H1 (cell line): ENCODE data around the gene ADAMTS8. TPM values are rescaled to one million over a fixed set of nuclear protein-coding genes. Genes with fewer than 3 reads are reported as not detected.

Source experiments
- CTCF ChIA-PET: fragments of 300-600 bp; sonication (Branson Sonifier 250); formaldehyde crosslinking; loops from one replicate; lab custom pipeline; 2021; ENCODE audit not compliant: partially characterized antibody; lab: Charles Lee
- POLR2A ChIA-PET: fragments of 300-600 bp; sonication (Branson Sonifier 250); formaldehyde crosslinking; loops from one replicate; lab custom pipeline; 2021; ENCODE audit warnings: inconsistent platforms; ENCODE audit not compliant: partially characterized antibody; lab: Charles Lee
- DNase-seq, 2 experiments: peaks; one replicate each; pipeline versions ENCODE4 v3.0.0 to v3.0.0-alpha.2; 2010 to 2022; ENCODE audit warnings: low spot score in 2 of 2, low read depth in 1 of 2, mixed read lengths in 1 of 2
- FAIRE-seq: peaks from 2 replicates; lab custom pipeline; 2011; peaks lifted over from hg19 to GRCh38; lab: Jason Lieb, UNC
- H2AFZ ChIP-seq: 2 replicates; pipeline ENCODE4 v1.8.1; 2012; ENCODE audit warnings: low read length, inconsistent platforms
- H2AK5ac ChIP-seq: 2 replicates; pipeline ENCODE4 v1.6.1; 2013; ENCODE audit warnings: low read depth, low read length
- H2BK120ac ChIP-seq: replicated peaks from 2 replicates; pipeline ENCODE3; 2013; ENCODE audit warnings: low read depth, low read length, inconsistent platforms
- H2BK12ac ChIP-seq: 2 replicates; pipeline ENCODE4 v1.6.1; 2013; ENCODE audit warnings: low read depth, low read length
- H2BK15ac ChIP-seq: 2 replicates; pipeline ENCODE4 v1.6.1; 2013; ENCODE audit warnings: low read length
- H2BK20ac ChIP-seq: 2 replicates; pipeline ENCODE4 v1.6.1; 2013; ENCODE audit warnings: low read length
- H2BK5ac ChIP-seq: 2 replicates; pipeline ENCODE4 v1.6.1; 2013; ENCODE audit warnings: low read depth, low read length
- H3K14ac ChIP-seq: 2 replicates; pipeline ENCODE4 v1.6.1; 2013; ENCODE audit warnings: inconsistent platforms; ENCODE audit not compliant: insufficient read length
- H3K18ac ChIP-seq: 2 replicates; pipeline ENCODE4 v1.6.1; 2013; ENCODE audit warnings: low read length; ENCODE audit errors: extremely low read depth
- H3K23ac ChIP-seq: 2 replicates; pipeline ENCODE4 v1.6.1; 2013; ENCODE audit warnings: inconsistent platforms; ENCODE audit not compliant: insufficient read length
- H3K23me2 ChIP-seq: 2 replicates; pipeline ENCODE4 v1.6.1; 2013; ENCODE audit warnings: low read depth, low read length
- H3K27ac ChIP-seq: 2 replicates; pipeline ENCODE4 v1.6.1; 2011; ENCODE audit warnings: low read depth, low read length, inconsistent platforms
- H3K27me3 ChIP-seq, 4 experiments: replicated peaks in 1 of 4; 1 replicate in 1 of 4; 2 replicates in 3 of 4; pipeline versions ENCODE4 v1.6.1 to v1.8.1; 2011 to 2013; ENCODE audit warnings: low read length in 3 of 4, mild to moderate bottlenecking in 3 of 4, inconsistent platforms in 2 of 4, mixed read lengths in 2 of 4, moderate library complexity in 1 of 4; ENCODE audit not compliant: control insufficient read depth in 3 of 4, insufficient read depth in 3 of 4; ENCODE audit errors: extremely low read depth in 1 of 4
- H3K36me3 ChIP-seq, 4 experiments: 2 replicates each; pipeline versions ENCODE4 v1.6.1 to v1.8.1; 2011 to 2013; ENCODE audit warnings: mild to moderate bottlenecking in 4 of 4, low read length in 3 of 4, moderate library complexity in 2 of 4, control low read depth in 1 of 4, inconsistent platforms in 1 of 4; ENCODE audit not compliant: insufficient read depth in 4 of 4, control insufficient read depth in 2 of 4
- H3K4ac ChIP-seq: replicated peaks from 2 replicates; pipeline ENCODE3; 2013; ENCODE audit warnings: low read length, low read depth, mixed read lengths, inconsistent platforms; ENCODE audit not compliant: insufficient read length
- H3K4me1 ChIP-seq, 4 experiments: replicated peaks in 1 of 4; 1 replicate in 1 of 4; 2 replicates in 3 of 4; pipeline versions ENCODE4 v1.6.1 to v1.8.1; 2011 to 2013; ENCODE audit warnings: low read length in 3 of 4, inconsistent platforms in 2 of 4, mixed read lengths in 1 of 4; ENCODE audit not compliant: insufficient read depth in 4 of 4, control insufficient read depth in 3 of 4
- H3K4me2 ChIP-seq, 2 experiments: 2 replicates each; pipeline versions ENCODE4 v1.6.1 to v1.8.1; 2011 to 2013; ENCODE audit warnings: low read depth in 2 of 2, low read length in 2 of 2, control low read depth in 1 of 2, inconsistent platforms in 1 of 2, mild to moderate bottlenecking in 1 of 2; ENCODE audit not compliant: insufficient read depth in 1 of 2
- H3K4me3 ChIP-seq, 4 experiments: fragments of 200-600, 300-600 bp in 1 of 4; sonication (generic), shearing (Covaris generic), sonication (Bioruptor Twin) in 1 of 4; 2 replicates each; pipeline versions ENCODE4 v1.5.1 to v1.8.1; 2011 to 2016; ENCODE audit warnings: low read length in 4 of 4, low read depth in 3 of 4, control low read depth in 2 of 4, inconsistent platforms in 2 of 4, mild to moderate bottlenecking in 2 of 4, mixed read lengths in 1 of 4, moderate library complexity in 1 of 4; ENCODE audit not compliant: insufficient read depth in 2 of 4; ENCODE audit errors: extremely low read depth in 1 of 4
- H3K56ac ChIP-seq: replicated peaks from 2 replicates; pipeline ENCODE3; 2013; ENCODE audit warnings: low read depth, mild to moderate bottlenecking, mixed read lengths, low read length, inconsistent platforms; ENCODE audit not compliant: insufficient read length
- H3K79me1 ChIP-seq: 2 replicates; pipeline ENCODE4 v1.6.1; 2013; ENCODE audit warnings: low read depth, low read length, control low read depth
- H3K79me2 ChIP-seq, 2 experiments: 2 replicates each; pipeline versions ENCODE4 v1.6.1 to v1.8.1; 2012 to 2013; ENCODE audit warnings: low read length in 2 of 2, mild to moderate bottlenecking in 2 of 2, inconsistent platforms in 1 of 2; ENCODE audit not compliant: insufficient read depth in 2 of 2, control insufficient read depth in 1 of 2
- H3K9ac ChIP-seq, 4 experiments: replicated peaks in 1 of 4; 1 replicate in 1 of 4; 2 replicates in 3 of 4; pipeline versions ENCODE4 v1.6.1 to v1.8.1; 2011 to 2013; ENCODE audit warnings: low read depth in 3 of 4, low read length in 3 of 4, control low read depth in 2 of 4, mild to moderate bottlenecking in 2 of 4, moderate library complexity in 2 of 4, inconsistent platforms in 1 of 4; ENCODE audit errors: extremely low read depth in 1 of 4
- H3K9me3 ChIP-seq, 2 experiments: 2 replicates each; pipeline versions ENCODE4 v1.6.1 to v1.8.1; 2012 to 2013; ENCODE audit warnings: mild to moderate bottlenecking in 2 of 2, moderate library complexity in 2 of 2, control low read depth in 1 of 2, inconsistent platforms in 1 of 2, low read depth in 1 of 2, low read length in 1 of 2, mixed read lengths in 1 of 2; ENCODE audit not compliant: insufficient read depth in 2 of 2
- H4K20me1 ChIP-seq, 2 experiments: replicated peaks in 1 of 2; 2 replicates each; pipeline versions ENCODE3 to v1.8.1; 2011 to 2013; ENCODE audit warnings: inconsistent platforms in 2 of 2, low read length in 2 of 2, mild to moderate bottlenecking in 1 of 2; ENCODE audit not compliant: insufficient read depth in 2 of 2, control insufficient read depth in 1 of 2
- H4K5ac ChIP-seq: 2 replicates; pipeline ENCODE4 v1.6.1; 2013; ENCODE audit warnings: low read length, low read depth, mixed read lengths, inconsistent platforms; ENCODE audit not compliant: insufficient read length
- H4K8ac ChIP-seq: 2 replicates; pipeline ENCODE4 v1.8.0; 2013; ENCODE audit warnings: mild to moderate bottlenecking, moderate library complexity, low read length, inconsistent platforms; ENCODE audit not compliant: insufficient read depth; ENCODE audit errors: extremely low read depth
- H4K91ac ChIP-seq: replicated peaks from 2 replicates; pipeline ENCODE3; 2013; ENCODE audit warnings: low read length, mixed read lengths, inconsistent platforms; ENCODE audit not compliant: insufficient read length
- SIX5 ChIP-seq: IDR thresholded peaks from 2 replicates; pipeline ENCODE4 v1.6.1; 2011; ENCODE audit warnings: mild to moderate bottlenecking, low read depth, low read length
- TAF7 ChIP-seq: optimal IDR thresholded peaks from 2 replicates; pipeline ENCODE3; 2011; ENCODE audit warnings: low read depth, mild to moderate bottlenecking, inconsistent platforms, low read length, moderate library complexity, borderline replicate concordance
- WGBS, 2 experiments: shearing (Covaris generic) in 1 of 2; methylation state at CpG; one replicate each; pipeline versions ENCODE4 v1.1.6 to v1.1.7; 2013 to 2015; ENCODE audit warnings: low lambda C conversion rate in 2 of 2, mixed read lengths in 2 of 2, inconsistent platforms in 1 of 2, low coverage in 1 of 2, missing lambda C conversion rate in 1 of 2; ENCODE audit not compliant: insufficient replicate concordance in 2 of 2, insufficient coverage in 1 of 2, insufficient read length in 1 of 2; ENCODE audit errors: extremely low coverage in 1 of 2, missing lambda C conversion rate in 1 of 2; 5-methylcytosine and 5-hydroxymethylcytosine counted together
- polyA plus RNA-seq, 7 experiments: library from polyadenylated mRNA; depleted of rRNA in 3 of 7; stranded (reverse) in 5 of 7; unstranded in 2 of 7; fragments of >200 nt in 5 of 7; fragments of 200-250 nt in 2 of 7; gene quantifications; 1 replicate in 5 of 7; 2 replicates in 1 of 7; 4 replicates in 1 of 7; pipeline versions ENCODE4 v1.2.1 to v1.2.3, GENCODE V29; 2011 to 2013; ENCODE audit warnings: missing spikeins in 2 of 7, mixed read lengths in 2 of 7
- total RNA-seq: library from RNA; stranded (reverse); fragmentation: NEBNext Ultra II Directional; extraction: Animal tissue kit (Norgen Biotek cat#: 25700); gene quantifications from 2 replicates; pipeline ENCODE4 v1.2.1, GENCODE V29; 2021

ADAMTS8 gene
- total and polyA plus RNA-seq, 2 of the 8 experiments (the other 6 are each of a cell fraction or from before 2014, with no cell fraction given): 9.3 to 16.6 TPM

GRCh38 chr11:130474637-130475400 lies 46.4 kb upstream of the ADAMTS8 start:
- 84% methylated on average over 11 of the region's 12 CpGs; no CpG with 5 or more reads in 1 of the 2 experiments for WGBS, 2 experiments
- Histone ChIP-seq H3K4me2 (no peak overlapping the region), H4K91ac (no peak overlapping the region), H3K23ac (no peak overlapping the region), H2AFZ (no peak overlapping the region), H3K14ac (no peak overlapping the region), H3K9ac (no peak overlapping the region), H3K36me3 (no peaks in the 10 kb centered on the region), H3K4me1 (peaks cover 0 to 2% (median 0%) of the 10 kb centered on the region in 4 experiments; a peak in 1 of 7 replicates), H3K79me2 (no peaks in the 10 kb centered on the region), H3K27ac (no peak overlapping the region), H2BK5ac (0 out of 2 replicates have a peak overlapping the region, but pooled peaks have one; percentile 30), H2BK120ac (no peak overlapping the region), H3K9me3 (no peaks in the 10 kb centered on the region), H3K79me1 (no peaks in the 10 kb centered on the region), H3K4ac (no peak overlapping the region), H4K5ac (no peak overlapping the region), H2BK12ac (no peak overlapping the region), H3K23me2 (no peaks in the 10 kb centered on the region), H2BK15ac (no peak overlapping the region), H3K4me3 (no peak overlapping the region), H3K56ac (no peak overlapping the region), H3K18ac (no peak overlapping the region), H4K20me1 (peaks cover 0 to 1% of the 10 kb centered on the region in 2 experiments), H4K8ac (no peak overlapping the region), H2BK20ac (no peak overlapping the region), H3K27me3 (no peaks in the 10 kb centered on the region), H2AK5ac (no peak overlapping the region)
- TF ChIP-seq TAF7: no peak
- no peak for TF ChIP-seq SIX5
- CTCF ChIA-PET: interaction anchor here (0.7 to 2.0 kb wide), 3 partner anchors 13 to 40 kb away, joined by 3 to 8 read pairs (median 4); no protein-coding TSS in a partner anchor
- POLR2A ChIA-PET: interaction anchor here (1.3 kb wide), 1 partner anchor 14 kb away, joined by 3 read pairs; no protein-coding TSS in a partner anchor
- no peak for FAIRE-seq
- DNase-seq: peak in 1 of 2 experiments; percentile 38
